HG03066 (cell line): ENCODE data around the gene ZNF35.
A peak's percentile ranks its signal among the peaks of the same experiment; 100 is the strongest.
"Not testable (repeated sequence)": the region's sequence is repeated elsewhere in the genome, so short reads cannot be mapped to it uniquely, and the experiment has no call there.

ENCODE experiments used
- ATAC-seq: cut with Tn5 transposase; IDR thresholded peaks from one replicate; pipeline ENCODE4 v1.9.1; 2021; ENCODE audit warnings: low read depth; ENCODE audit not compliant: unreplicated experiment

ZNF35 gene

GRCh38 chr3:44648564-44649229, at the start of gene ZNF35:
ZNF35 (plus strand) TSS chr3:44648732; CDS start chr3:44651068, 2,336 bp downstream.
- ATAC-seq, result peak; percentile 93

- ATAC-seq, result no peak
These were observed 46.8 kb upstream of the ZNF35 start for GRCh38 chr3:44601749-44602148.

GRCh38 chr3:44612678-44613077, 35.9 kb upstream of the ZNF35 start:
- ATAC-seq, result no peak

GRCh38 chr3:44624749-44625480, 23.6 kb upstream of the ZNF35 start, which contains the start of gene ZNF197:
ZNF197 (plus strand) TSS chr3:44625036; CDS start chr3:44629155, 4,119 bp downstream.
- ATAC-seq, result peak; percentile 98

GRCh38 chr3:44628716-44629115, 19.8 kb upstream of the ZNF35 start:
- no peak for ATAC-seq

- ATAC-seq, result no peak
These were observed 16.3 kb upstream of the ZNF35 start for GRCh38 chr3:44632193-44632592.

GRCh38 chr3:44642337-44642736, 6.2 kb upstream of the ZNF35 start:
- ATAC-seq, result no peak

GRCh38 chr3:44643024-44643423, 5.5 kb upstream of the ZNF35 start:
- ATAC-seq, result no peak

- no peak for ATAC-seq
These were observed 761 bp upstream of the ZNF35 start for GRCh38 chr3:44647771-44648170.

GRCh38 chr3:44649709-44650108, 1.2 kb downstream of the ZNF35 start:
- no peak for ATAC-seq

GRCh38 chr3:44654039-44654438, 5.5 kb downstream of the ZNF35 start:
- no peak for ATAC-seq

GRCh38 chr3:44659015-44659414, 10.5 kb downstream of the ZNF35 start:
- ATAC-seq, result no peak

- no peak for ATAC-seq
These were observed 10.9 kb downstream of the ZNF35 start for GRCh38 chr3:44659434-44659833.

GRCh38 chr3:44661189-44661588, 12.7 kb downstream of the ZNF35 start:
- ATAC-seq, result no peak

GRCh38 chr3:44665173-44665572, 16.6 kb downstream of the ZNF35 start:
- ATAC-seq, result no peak

GRCh38 chr3:44666346-44666745, 17.8 kb downstream of the ZNF35 start:
- no peak for ATAC-seq

- ATAC-seq, result no peak
These were observed 21.2 kb downstream of the ZNF35 start for GRCh38 chr3:44669760-44670159.

GRCh38 chr3:44673466-44673865, 24.9 kb downstream of the ZNF35 start:
- not testable (repeated sequence) for ATAC-seq

- no peak for ATAC-seq
These were observed 25.7 kb downstream of the ZNF35 start for GRCh38 chr3:44674211-44674610.

GRCh38 chr3:44678480-44679116, 30.1 kb downstream of the ZNF35 start:
- ATAC-seq, result no peak

- ATAC-seq, result no peak
These were observed 32.5 kb downstream of the ZNF35 start for GRCh38 chr3:44680921-44681455.
